Occipital lobe (tissue), 1 donor: ENCODE data around the gene LIMD2. TPM values are rescaled to one million over a fixed set of nuclear protein-coding genes. Genes with fewer than 3 reads are reported as not detected.

ENCODE experiments used
- total RNA-seq: library from RNA; depleted of rRNA; stranded (reverse); fragments of >200 nt; gene quantifications from one replicate; pipeline ENCODE4 v1.2.3, GENCODE V29; 2014

LIMD2 gene
- total RNA-seq, 1 donor from 2014 or later: 15.0 TPM

Other genes starting within 250 kb of the LIMD2 start
- 5.3 TPM for gene ACE, start 223.1 kb downstream of the LIMD2 start, total RNA-seq
- 0.16 TPM for gene KCNH6, start 176.8 kb downstream of the LIMD2 start, total RNA-seq
- 32.3 TPM for gene DCAF7, start 149.6 kb downstream of the LIMD2 start, total RNA-seq
- gene TACO1, start 99.2 kb downstream of the LIMD2 start, total RNA-seq: 5.5 TPM
- gene MAP3K3, start 77.7 kb downstream of the LIMD2 start, total RNA-seq: 21.4 TPM
- 27.8 TPM for gene STRADA, start 41.7 kb upstream of the LIMD2 start, total RNA-seq
- 49.9 TPM for gene CCDC47, start 73.5 kb upstream of the LIMD2 start, total RNA-seq
- 73.5 TPM for gene DDX42, start 74.0 kb upstream of the LIMD2 start, total RNA-seq
- gene PSMC5, start 127.3 kb upstream of the LIMD2 start, total RNA-seq: 38.8 TPM
- gene FTSJ3, start 127.5 kb upstream of the LIMD2 start, total RNA-seq: 40.4 TPM
- gene SMARCD2, start 142.6 kb upstream of the LIMD2 start, total RNA-seq: 13.1 TPM
- gene CSH2, start 173.6 kb upstream of the LIMD2 start, total RNA-seq: not detected
- not detected for gene GH2, start 181.8 kb upstream of the LIMD2 start, total RNA-seq
- not detected for gene CSH1, start 196.4 kb upstream of the LIMD2 start, total RNA-seq
- gene CSHL1, start 211.1 kb upstream of the LIMD2 start, total RNA-seq: not detected
- gene GH1, start 218.7 kb upstream of the LIMD2 start, total RNA-seq: not detected
- gene CD79B, start 232.2 kb upstream of the LIMD2 start, total RNA-seq: not detected